Common myeloid progenitor, CD34-positive (primary cell): Measurements from ENCODE around the gene CD96.

ENCODE experiments used
- CTCF ChIA-PET: fragments of 350-600 bp; sonication (Branson Sonifier 250); formaldehyde crosslinking; loops from one replicate; lab custom pipeline; 2021; ENCODE audit warnings: antibody characterized with exemption; lab: Charles Lee
- POLR2A ChIA-PET: fragments of 350-600 bp; sonication (Branson Sonifier 250); formaldehyde crosslinking; loops from one replicate; lab custom pipeline; 2021; ENCODE audit warnings: antibody characterized with exemption; lab: Charles Lee
- DNase-seq, 3 donors: peaks; one replicate each; pipeline versions ENCODE4 v3.0.0 to v3.0.0-alpha.2; 2013
- H3K27ac ChIP-seq, 2 experiments: 1 replicate in 1 of 2; 2 replicates in 1 of 2; pipeline ENCODE4 v1.7.0; 2013; ENCODE audit warnings: inconsistent platforms in 2 of 2, low read length in 2 of 2, mild to moderate bottlenecking in 2 of 2, low read depth in 1 of 2, moderate library complexity in 1 of 2; ENCODE audit not compliant: severe bottlenecking in 2 of 2, insufficient read depth in 1 of 2, poor library complexity in 1 of 2
- H3K27me3 ChIP-seq, 5 experiments: replicated peaks in 2 of 5; 1 replicate in 3 of 5; 2 replicates in 2 of 5; pipeline versions ENCODE4 v1.6.1 to v1.7.0; 2013; ENCODE audit warnings: low read length in 4 of 5, mild to moderate bottlenecking in 2 of 5, moderate library complexity in 2 of 5, inconsistent platforms in 1 of 5; ENCODE audit not compliant: insufficient read depth in 5 of 5, control insufficient read depth in 4 of 5
- H3K36me3 ChIP-seq, 4 experiments: 1 replicate in 2 of 4; 2 replicates in 2 of 4; pipeline versions ENCODE4 v1.6.1 to v1.7.0; 2013; ENCODE audit warnings: low read length in 3 of 4, control low read depth in 1 of 4, mild to moderate bottlenecking in 1 of 4; ENCODE audit not compliant: control insufficient read depth in 4 of 4, insufficient read depth in 4 of 4
- H3K4me1 ChIP-seq, 4 experiments: 1 replicate in 3 of 4; 2 replicates in 1 of 4; pipeline versions ENCODE4 v1.6.1 to v1.7.1; 2013; ENCODE audit warnings: low read length in 3 of 4, mild to moderate bottlenecking in 3 of 4, control low read depth in 1 of 4, inconsistent platforms in 1 of 4, moderate library complexity in 1 of 4; ENCODE audit not compliant: control insufficient read depth in 4 of 4, insufficient read depth in 4 of 4; ENCODE audit errors: control extremely low read depth in 1 of 4
- H3K4me3 ChIP-seq, 7 experiments: 1 replicate in 4 of 7; 2 replicates in 3 of 7; pipeline versions ENCODE4 v1.5.1 to v1.7.0; 2013; ENCODE audit warnings: mild to moderate bottlenecking in 7 of 7, low read length in 6 of 7, moderate library complexity in 6 of 7, inconsistent platforms in 2 of 7, low read depth in 2 of 7, control low read depth in 1 of 7; ENCODE audit not compliant: insufficient read depth in 4 of 7, control insufficient read depth in 1 of 7; ENCODE audit errors: extremely low read depth in 1 of 7
- H3K9me3 ChIP-seq, 5 experiments: 1 replicate in 4 of 5; 2 replicates in 1 of 5; pipeline versions ENCODE4 v1.6.1 to v1.7.1; 2013; ENCODE audit warnings: low read length in 4 of 5, mild to moderate bottlenecking in 2 of 5, inconsistent platforms in 1 of 5, low read depth in 1 of 5, moderate library complexity in 1 of 5; ENCODE audit not compliant: control insufficient read depth in 4 of 5, insufficient read depth in 2 of 5; ENCODE audit errors: control extremely low read depth in 1 of 5
- WGBS: methylation state at CpG from one replicate; pipeline ENCODE4 v1.1.5; 2013; ENCODE audit not compliant: insufficient coverage; 5-methylcytosine and 5-hydroxymethylcytosine counted together

The CD96 gene

GRCh38 chr3:111592143-111592542 lies 50.1 kb downstream of the CD96 start:
- no peaks in the 10 kb centered on the region for H3K36me3 ChIP-seq
- no peaks in the 10 kb centered on the region for H3K9me3 ChIP-seq
- POLR2A ChIA-PET, result no interaction called here
- CTCF ChIA-PET, result no interaction called here
- no peak for DNase-seq
- H3K27me3 ChIP-seq, result no peaks in the 10 kb centered on the region
- no peak overlapping the region for H3K4me3 ChIP-seq
- H3K4me1 ChIP-seq, result peaks cover 0 to 4% (median 0%) of the 10 kb centered on the region in 4 experiments
- H3K27ac ChIP-seq, result no peak overlapping the region

GRCh38 chr3:111592936-111593335 lies 50.9 kb downstream of the CD96 start:
- POLR2A ChIA-PET, result no interaction called here
- no peak overlapping the region for H3K27ac ChIP-seq
- no peaks in the 10 kb centered on the region for H3K36me3 ChIP-seq
- H3K4me1 ChIP-seq, result peaks cover 0 to 4% (median 0%) of the 10 kb centered on the region in 4 experiments
- H3K4me3 ChIP-seq, result no peak overlapping the region
- no peaks in the 10 kb centered on the region for H3K9me3 ChIP-seq
- DNase-seq, result no peak
- no peaks in the 10 kb centered on the region for H3K27me3 ChIP-seq
- 91% methylated on average over 3 of the region's 5 CpGs for WGBS
- CTCF ChIA-PET, result interaction anchor here (1.3 to 1.9 kb wide), 2 partner anchors 15 to 74 kb away, joined by 3 to 4 read pairs; no protein-coding TSS in a partner anchor

GRCh38 chr3:111593666-111594065 lies 51.7 kb downstream of the CD96 start:
- no peak overlapping the region for H3K4me3 ChIP-seq
- POLR2A ChIA-PET, result interaction anchor here (0.6 kb wide), 1 partner anchor 101 kb away, joined by 5 read pairs; no protein-coding TSS in a partner anchor
- WGBS, result 98% methylated on average over 8 of the region's 9 CpGs
- CTCF ChIA-PET, result interaction anchor here (1.3 to 1.9 kb wide), 2 partner anchors 16 to 73 kb away, joined by 3 to 4 read pairs; no protein-coding TSS in a partner anchor
- no peak overlapping the region for H3K27ac ChIP-seq
- no peaks in the 10 kb centered on the region for H3K9me3 ChIP-seq
- no peaks in the 10 kb centered on the region for H3K27me3 ChIP-seq
- peaks cover 0 to 4% (median 0%) of the 10 kb centered on the region in 4 experiments for H3K4me1 ChIP-seq
- no peaks in the 10 kb centered on the region for H3K36me3 ChIP-seq
- DNase-seq, result no peak

GRCh38 chr3:111594205-111594604 lies 52.2 kb downstream of the CD96 start:
- no peak overlapping the region for H3K27ac ChIP-seq
- CTCF ChIA-PET, result interaction anchor here (1.2 to 1.9 kb wide), 3 partner anchors 10 to 72 kb away, joined by 3 to 4 read pairs (median 4); no protein-coding TSS in a partner anchor

GRCh38 chr3:111594781-111595180 lies 52.8 kb downstream of the CD96 start:
- CTCF ChIA-PET, result interaction anchor here (1.2 kb wide), 1 partner anchor 10 kb away, joined by 4 read pairs; no protein-coding TSS in a partner anchor
- no peaks in the 10 kb centered on the region for H3K36me3 ChIP-seq
- H3K27me3 ChIP-seq, result no peaks in the 10 kb centered on the region
- POLR2A ChIA-PET, result no interaction called here
- DNase-seq, result no peak
- no peak overlapping the region for H3K4me3 ChIP-seq
- H3K9me3 ChIP-seq, result no peaks in the 10 kb centered on the region
- WGBS, result no CpG with 5 or more reads among the region's 1 CpG
- H3K4me1 ChIP-seq, result peaks cover 0 to 4% (median 0%) of the 10 kb centered on the region in 4 experiments
- H3K27ac ChIP-seq, result no peak overlapping the region

More at GRCh38 chr3:111594205-111594604, 52.2 kb downstream of the CD96 start:
- H3K4me1 ChIP-seq, result peaks cover 0 to 4% (median 0%) of the 10 kb centered on the region in 4 experiments
- DNase-seq, result no peak
- POLR2A ChIA-PET, result no interaction called here
- whole genome bisulfite sequencing, result no CpG with 5 or more reads among the region's 2 CpGs
- H3K9me3 ChIP-seq, result no peaks in the 10 kb centered on the region
- H3K4me3 ChIP-seq, result no peak overlapping the region
- no peaks in the 10 kb centered on the region for H3K27me3 ChIP-seq
- H3K36me3 ChIP-seq, result no peaks in the 10 kb centered on the region

- 90% methylated on average over 2 of the region's 2 CpGs for WGBS
- POLR2A ChIA-PET, result no interaction called here
- no peak for DNase-seq
These were observed 53.2 kb downstream of the CD96 start, which contains the start of gene ZBED2 for GRCh38 chr3:111595232-111595631. Gene ZBED2 (minus strand): TSS chr3:111595346. CDS start chr3:111594201, 1,145 bp downstream.

GRCh38 chr3:111596328-111596727 lies 54.3 kb downstream of the CD96 start:
- ChIA-PET CTCF (no interaction called here), POLR2A (no interaction called here)
- Histone ChIP-seq H3K27ac (no peak overlapping the region), H3K9me3 (no peaks in the 10 kb centered on the region), H3K4me1 (peaks cover 0 to 4% (median 0%) of the 10 kb centered on the region in 4 experiments), H3K36me3 (no peaks in the 10 kb centered on the region), H3K27me3 (no peaks in the 10 kb centered on the region), H3K4me3 (no peak overlapping the region)
- no peak for DNase-seq
- WGBS, result 100% methylated on average over 1 of the region's 4 CpGs

More at GRCh38 chr3:111595232-111595631, 53.2 kb downstream of the CD96 start, which contains the start of gene ZBED2:
- Histone ChIP-seq H3K27me3 (no peaks in the 10 kb centered on the region), H3K27ac (no peak within 1 kb of the TSS), H3K9me3 (no peaks in the 10 kb centered on the region), H3K4me1 (peaks cover 0 to 4% (median 0%) of the 10 kb centered on the region in 4 experiments), H3K36me3 (no peaks in the 10 kb centered on the region), H3K4me3 (no peak within 1 kb of the TSS)
- CTCF ChIA-PET, result interaction anchor here (0.7 to 1.2 kb wide), 2 partner anchors 9 to 13 kb away, joined by 3 to 4 read pairs; no protein-coding TSS in a partner anchor
